GM12892 (cell line): ENCODE results near the gene MDH1B.

Experiments used
- DNase-seq: peaks from one replicate; pipeline ENCODE4 v3.0.0; 2011; ENCODE audit not compliant: insufficient read length
- FAIRE-seq: peaks from 2 replicates; lab custom pipeline; 2011; peaks lifted over from hg19 to GRCh38; lab: Jason Lieb, UNC
- POLR2A ChIP-seq: IDR thresholded peaks from 2 replicates; pipeline ENCODE4 v1.6.1; 2011; ENCODE audit warnings: low read depth, low read length, control low read depth
- POLR2AphosphoS5 ChIP-seq: IDR thresholded peaks from 2 replicates; pipeline ENCODE4 v1.6.1; 2011; ENCODE audit warnings: low read depth, low read length, control low read depth
- TAF1 ChIP-seq: IDR thresholded peaks from 2 replicates; pipeline ENCODE4 v1.6.1; 2011; ENCODE audit warnings: low read depth, mild to moderate bottlenecking, control low read depth, low read length, borderline replicate concordance

MDH1B gene

GRCh38 chr2:206764673-206765241, 371 bp downstream of the MDH1B start:
- TF ChIP-seq POLR2AphosphoS5, result no peak
- TF ChIP-seq POLR2A, result no peak
- TF ChIP-seq TAF1, result no peak
- FAIRE-seq, result no peak
- DNase-seq, result no peak

GRCh38 chr2:206756816-206757215, 8.3 kb downstream of the MDH1B start:
- TF ChIP-seq TAF1 (no peak), POLR2AphosphoS5 (no peak), POLR2A (no peak)
- DNase-seq (no peak), FAIRE-seq (no peak)

GRCh38 chr2:206740800-206741199, 24.3 kb downstream of the MDH1B start:
- TF ChIP-seq POLR2AphosphoS5, result no peak
- no peak for TF ChIP-seq TAF1
- no peak for TF ChIP-seq POLR2A
- no peak for DNase-seq
- FAIRE-seq, result no peak

- TF ChIP-seq POLR2AphosphoS5 (no peak), POLR2A (no peak), TAF1 (no peak)
- DNase-seq (no peak), FAIRE-seq (no peak)
Measured at GRCh38 chr2:206739271-206739670, 25.9 kb downstream of the MDH1B start.

GRCh38 chr2:206736935-206737334, 28.2 kb downstream of the MDH1B start:
- no peak for TF ChIP-seq TAF1
- TF ChIP-seq POLR2AphosphoS5, result no peak
- TF ChIP-seq POLR2A, result no peak
- DNase-seq, result no peak
- FAIRE-seq, result no peak

- no peak for TF ChIP-seq POLR2A
- TF ChIP-seq POLR2AphosphoS5, result no peak
- TF ChIP-seq TAF1, result no peak
- DNase-seq (no peak), FAIRE-seq (no peak)
Measured at GRCh38 chr2:206733341-206733740, 31.8 kb downstream of the MDH1B start.

- no peak for FAIRE-seq
- DNase-seq, result no peak
- TF ChIP-seq TAF1 (no peak), POLR2AphosphoS5 (no peak), POLR2A (no peak)
Measured at GRCh38 chr2:206728277-206729199, 36.6 kb downstream of the MDH1B start.

- FAIRE-seq, result no peak
- no peak for TF ChIP-seq TAF1
- no peak for TF ChIP-seq POLR2A
- no peak for DNase-seq
Measured at GRCh38 chr2:206727287-206727686, 37.8 kb downstream of the MDH1B start.

GRCh38 chr2:206723288-206723687, 41.8 kb downstream of the MDH1B start:
- FAIRE-seq (no peak), DNase-seq (no peak)
- TF ChIP-seq POLR2AphosphoS5, result no peak
- TF ChIP-seq POLR2A, result no peak
- no peak for TF ChIP-seq TAF1

GRCh38 chr2:206721256-206721920, 43.7 kb downstream of the MDH1B start:
- TF ChIP-seq TAF1 (no peak), POLR2AphosphoS5 (no peak), POLR2A (no peak)
- FAIRE-seq (peak; percentile 88), DNase-seq (no peak)

GRCh38 chr2:206718296-206718695, 46.8 kb downstream of the MDH1B start, which contains the start of gene DYTN:
Gene DYTN (minus strand): TSS chr2:206718396. CDS start chr2:206718279, 117 bp downstream.
- DNase-seq, result no peak
- TF ChIP-seq POLR2A, result no peak
- no peak for TF ChIP-seq POLR2AphosphoS5
- TF ChIP-seq TAF1, result no peak
- FAIRE-seq, result peak; percentile 63
